ENCODE measurements around the gene RANBP2. TPM values are rescaled to one million over a fixed set of nuclear protein-coding genes. Genes with fewer than 3 reads are reported as not detected.

RANBP2 gene
- total and polyA plus RNA-seq, 10 of the 15 experiments (the other 5 are each of a cell fraction or from before 2014, with no cell fraction given): 9.0 to 81.7 (median 28.3) TPM

GRCh38 chr2:108834620-108835019, 115.3 kb downstream of the RANBP2 start:
- CTCF ChIA-PET: interaction anchor here (0.8 kb wide), 1 partner anchor 12 kb away, joined by 3 read pairs; no protein-coding TSS in a partner anchor
- POLR2A ChIA-PET: interaction anchor here (0.7 kb wide), 1 partner anchor 392 kb away, joined by 5 read pairs; no protein-coding TSS in a partner anchor
- Histone ChIP-seq H3K27ac (ENCODE audit: control insufficient read depth, insufficient read depth) (no peak overlapping the region), H3K9me3 (replicated peaks; ENCODE audit: control insufficient read depth, insufficient read depth, low read length) (no peaks in the 10 kb centered on the region; the same call in 2 of the 3 replicates), H3K4me1 (ENCODE audit: control insufficient read depth, insufficient read depth, low read length) (no peaks in the 10 kb centered on the region; the same call in none of the 2 replicates), H3K79me2 (ENCODE audit: control insufficient read depth, insufficient read depth, low read length) (no peaks in the 10 kb centered on the region), H3K9ac (ENCODE audit: control insufficient read depth, insufficient read depth, low read length) (no peak overlapping the region), H3K36me3 (ENCODE audit: control insufficient read depth in 2 of 2, insufficient read depth in 2 of 2, low read length in 1 of 2) (no peaks in the 10 kb centered on the region), H3K27me3 (replicated peaks in 1 of 2; ENCODE audit: control insufficient read depth in 2 of 2, insufficient read depth in 2 of 2, low read length in 1 of 2) (no peaks in the 10 kb centered on the region), H3K4me2 (ENCODE audit: control insufficient read depth, insufficient read depth) (no peak overlapping the region), H2AFZ (ENCODE audit: control insufficient read depth, low read depth, low read length) (no peak overlapping the region), H4K20me1 (ENCODE audit: control insufficient read depth, insufficient read depth) (no peaks in the 10 kb centered on the region), H3K4me3 (no peak overlapping the region)
- BruUV-seq (replicated peaks): no TSS peak
- SMC1A ChIA-PET (ENCODE audit: uncharacterized antibody, unreplicated experiment): interaction anchor here (0.7 to 1.7 kb wide), 4 partner anchors 12 to 239 kb away, joined by 3 to 4 read pairs (median 3); no protein-coding TSS in a partner anchor
- ATAC-seq (peak; percentile 57), FAIRE-seq (no peak), DNase-seq (ENCODE audit: low read depth, low spot score) (no peak)
- RAD21 ChIA-PET (ENCODE audit: unreplicated experiment): interaction anchor here (0.7 to 1.2 kb wide), 4 partner anchors 12 to 495 kb away, joined by 3 read pairs; no protein-coding TSS in a partner anchor
- in situ Hi-C loops (cut with MboI) (no loop called here), intact Hi-C loops (cut with micrococcal nuclease; ENCODE audit: unreplicated experiment) (no loop called here)
- WGBS (ENCODE audit: insufficient coverage, insufficient replicate concordance, low lambda C conversion rate, missing lambda C conversion rate): 31% methylated on average over 3 of the region's 3 CpGs
- TF ChIP-seq SMAD5 (IDR thresholded peaks at IDR 0.05; ENCODE audit: low read depth) (no peak), EGR1 (IDR thresholded peaks at IDR 0.05; ENCODE audit: borderline replicate concordance in 1 of 2, low read depth in 2 of 2, low read length in 2 of 2) (no peak), SRF (IDR thresholded peaks at IDR 0.05; ENCODE audit: low read depth in 2 of 2, low read length in 2 of 2) (no peak), POU2F2 (IDR thresholded peaks at IDR 0.05; ENCODE audit: borderline replicate concordance, low read depth, low read length) (no peak), ZNF24 (IDR thresholded peaks at IDR 0.05) (no peak), EP300 (IDR thresholded peaks at IDR 0.05; ENCODE audit: borderline replicate concordance in 1 of 2, control insufficient read depth in 1 of 2, low read depth in 2 of 2, low read length in 2 of 2) (no peak), ZBTB11 (CRISPR knock-in tag; IDR thresholded peaks at IDR 0.05) (no peak), RUNX3 (IDR thresholded peaks at IDR 0.05; ENCODE audit: low read length) (no peak), BCL11A (IDR thresholded peaks at IDR 0.05; ENCODE audit: low read depth, low read length) (no peak), CHD1 (IDR thresholded peaks at IDR 0.05; ENCODE audit: low read depth, low read length) (no peak), MYB (IDR thresholded peaks at IDR 0.05; ENCODE audit: borderline replicate concordance, low read depth, low read length) (no peak)

Measured in GM12878 (cell line).